ELF-1 (cell line): ENCODE data around the gene P2RX4.
"Not testable (repeated sequence)": the region's sequence is repeated elsewhere in the genome, so short reads cannot be mapped to it uniquely, and the experiment has no call there.

Source experiments
- DNase-seq: peaks from one replicate; pipeline ENCODE4 v3.0.0-alpha.2; 2016; ENCODE audit warnings: low read depth, low spot score

The P2RX4 gene, protein sequence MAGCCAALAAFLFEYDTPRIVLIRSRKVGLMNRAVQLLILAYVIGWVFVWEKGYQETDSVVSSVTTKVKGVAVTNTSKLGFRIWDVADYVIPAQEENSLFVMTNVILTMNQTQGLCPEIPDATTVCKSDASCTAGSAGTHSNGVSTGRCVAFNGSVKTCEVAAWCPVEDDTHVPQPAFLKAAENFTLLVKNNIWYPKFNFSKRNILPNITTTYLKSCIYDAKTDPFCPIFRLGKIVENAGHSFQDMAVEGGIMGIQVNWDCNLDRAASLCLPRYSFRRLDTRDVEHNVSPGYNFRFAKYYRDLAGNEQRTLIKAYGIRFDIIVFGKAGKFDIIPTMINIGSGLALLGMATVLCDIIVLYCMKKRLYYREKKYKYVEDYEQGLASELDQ

GRCh38 chr12:121209624-121210572 lies at the start of gene P2RX4:
TSS of gene P2RX4 (plus strand) at chr12:121210129. CDS start at chr12:121210165, 36 bp downstream.
- peak; percentile 89 for DNase-seq

DNA sequence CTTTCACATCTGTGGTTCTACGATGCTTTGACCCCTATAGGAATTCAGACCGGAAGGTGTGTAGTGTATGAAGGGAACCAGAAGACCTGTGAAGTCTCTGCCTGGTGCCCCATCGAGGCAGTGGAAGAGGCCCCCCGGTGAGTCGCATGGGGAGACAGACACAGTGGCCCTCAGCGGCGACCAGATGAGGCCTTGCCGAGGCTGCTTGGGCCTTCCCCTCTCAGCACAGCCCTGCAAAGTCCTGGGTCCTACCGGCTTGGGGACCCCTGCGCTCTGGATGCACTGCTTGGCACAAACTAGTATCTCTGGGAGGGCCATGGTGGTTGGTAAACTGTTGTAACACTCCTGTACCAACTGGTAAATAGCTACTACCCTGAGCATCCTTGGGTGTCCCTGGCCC lies 47.5 kb upstream of the P2RX4 start:
- DNase-seq: no peak

DNA sequence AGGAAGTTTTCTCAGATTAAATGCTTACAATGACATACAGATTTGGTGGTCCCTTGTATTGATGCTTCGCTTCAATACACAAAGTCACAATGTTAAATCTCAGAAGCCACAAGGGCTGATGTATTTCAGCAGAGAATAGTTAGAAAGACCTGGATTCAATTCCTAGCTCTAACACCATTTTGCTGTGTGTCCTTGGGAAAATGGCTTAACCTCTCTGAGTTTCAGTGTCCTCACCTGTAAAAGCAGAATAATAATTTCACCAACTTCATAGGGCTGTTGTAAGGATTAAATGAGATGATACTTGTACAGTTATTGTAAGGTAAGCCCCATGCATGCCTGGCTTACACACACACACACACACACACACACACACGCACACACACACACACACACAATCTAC lies 46.9 kb upstream of the P2RX4 start:
- no peak for DNase-seq

DNA sequence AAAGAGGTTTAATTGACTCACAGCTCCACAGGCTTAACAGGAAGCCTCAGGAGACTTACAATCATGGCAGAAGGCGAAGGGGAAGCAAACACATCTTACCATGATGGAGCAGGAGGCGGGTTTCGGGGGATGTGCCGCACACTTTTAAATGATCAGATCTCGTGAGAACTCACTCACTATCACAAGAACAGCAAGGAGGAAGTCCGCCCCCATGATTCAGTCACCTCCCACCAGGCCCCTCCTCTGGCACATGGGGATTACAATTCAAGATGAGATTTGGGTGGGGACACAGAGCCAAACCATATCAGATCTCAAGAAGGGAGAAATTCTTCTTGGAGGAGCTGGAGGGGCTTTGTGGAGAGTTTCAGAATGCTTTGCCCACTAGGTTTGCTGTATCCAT lies 45.1 kb upstream of the P2RX4 start:
- DNase-seq: not testable (repeated sequence)

DNA sequence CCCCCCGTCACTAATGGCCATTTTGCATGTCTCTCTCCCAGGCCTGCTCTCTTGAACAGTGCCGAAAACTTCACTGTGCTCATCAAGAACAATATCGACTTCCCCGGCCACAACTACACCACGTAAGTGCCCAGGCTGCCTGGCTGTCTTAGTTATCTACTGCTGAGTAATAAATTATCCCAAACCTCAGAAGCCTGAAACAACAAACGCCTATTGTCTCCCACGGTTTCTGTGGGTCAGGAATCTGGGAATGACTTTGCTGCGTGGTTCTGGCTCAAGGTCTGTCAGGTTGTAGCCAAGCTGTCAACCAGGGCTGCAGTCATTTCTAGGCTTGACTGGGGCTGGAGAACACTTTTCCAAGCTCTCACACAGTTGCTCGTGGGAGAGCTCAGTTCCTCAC lies 44.6 kb upstream of the P2RX4 start:
- DNase-seq: no peak

DNA sequence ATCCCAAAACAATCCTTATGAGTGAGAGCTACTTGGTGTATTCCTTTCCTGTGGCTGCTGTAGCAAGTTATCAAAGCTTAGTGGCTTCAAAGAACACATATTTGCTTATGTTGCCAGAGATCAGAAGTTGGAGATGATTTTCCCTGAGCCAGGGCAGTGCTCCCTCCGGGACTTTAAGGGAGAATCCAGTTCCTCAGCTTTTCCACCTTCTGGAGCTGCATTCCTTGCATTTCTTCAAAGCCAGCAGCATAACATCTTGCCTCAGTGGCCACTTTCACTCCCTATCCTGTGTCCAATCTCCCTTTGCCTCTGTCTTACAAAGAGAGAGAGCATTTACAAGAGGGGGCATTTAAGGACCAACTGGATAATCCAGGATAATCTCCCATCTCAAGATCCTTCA lies 43.6 kb upstream of the P2RX4 start:
- DNase-seq: peak; percentile 78

GRCh38 chr12:121167232-121167820 lies 42.6 kb upstream of the P2RX4 start:
- DNase-seq: peak; percentile 9

DNA sequence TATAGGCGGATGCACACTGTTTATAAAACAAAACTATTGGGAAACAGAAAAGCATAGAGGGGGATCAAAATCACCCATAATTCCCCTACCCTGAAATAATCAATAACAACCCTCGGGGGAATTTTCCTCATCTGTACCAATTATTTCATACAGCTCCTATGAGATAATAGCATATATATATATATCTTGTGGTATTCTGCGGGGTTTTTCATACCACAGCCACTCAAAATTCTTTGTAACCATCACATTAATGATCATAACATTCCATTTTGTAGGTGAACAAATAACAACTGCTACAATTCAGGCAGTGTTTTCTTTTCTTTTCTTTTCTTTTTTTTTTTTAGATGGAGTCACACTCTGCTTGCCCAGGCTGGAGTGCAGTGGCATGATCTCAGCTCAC lies 42.0 kb upstream of the P2RX4 start:
- DNase-seq: no peak

DNA sequence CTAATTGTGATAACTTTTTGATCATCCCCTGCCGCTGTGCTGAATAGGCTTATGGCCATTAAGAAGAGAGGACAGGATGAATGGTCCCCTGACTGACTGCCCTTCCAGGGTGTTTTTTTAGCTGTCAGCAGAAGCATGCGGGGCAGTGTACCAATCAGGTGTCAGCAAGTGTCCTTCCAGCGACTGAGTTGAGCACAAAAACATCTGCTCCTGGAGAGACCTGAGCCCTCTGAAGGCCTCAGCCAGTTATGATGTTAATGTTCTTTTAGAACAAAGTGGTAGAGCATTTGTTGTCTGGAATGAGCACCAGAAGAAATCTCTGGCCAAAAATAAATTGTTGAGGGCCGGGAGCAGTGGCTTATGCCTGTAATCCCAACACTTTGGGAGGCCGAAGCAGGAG lies 39.8 kb upstream of the P2RX4 start:
- DNase-seq: peak; percentile 7

DNA sequence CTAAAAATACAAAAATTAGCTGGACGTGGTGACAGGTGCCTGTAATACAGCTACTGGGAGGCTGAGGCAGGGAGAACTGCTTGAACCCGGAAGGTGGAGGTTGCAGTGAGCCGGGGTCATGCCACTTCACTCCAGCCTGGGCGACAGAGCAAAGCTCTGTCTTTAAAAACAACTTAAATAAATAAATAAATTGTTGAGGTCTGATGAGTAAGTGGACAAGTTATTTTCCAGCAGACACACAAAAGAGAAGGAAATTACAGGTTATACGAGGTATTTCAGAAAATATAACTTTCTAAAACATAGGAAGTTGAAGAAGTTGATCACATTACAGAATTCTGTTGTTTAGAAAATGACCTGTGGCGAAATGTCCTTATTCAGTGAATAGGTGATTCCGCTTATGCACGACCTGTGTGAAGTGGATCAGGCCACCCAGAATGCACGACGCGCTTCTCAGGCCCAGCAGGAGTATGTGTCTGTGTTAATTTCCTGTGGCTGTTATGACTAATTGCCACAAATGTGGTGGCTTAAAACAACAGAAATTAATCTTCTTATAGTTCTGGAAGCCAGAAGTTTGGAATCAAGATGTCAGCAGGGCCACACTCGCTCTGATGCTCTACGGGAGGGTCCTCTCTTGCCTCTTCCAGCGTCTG lies 39.2 kb upstream of the P2RX4 start:
- no peak for DNase-seq

DNA sequence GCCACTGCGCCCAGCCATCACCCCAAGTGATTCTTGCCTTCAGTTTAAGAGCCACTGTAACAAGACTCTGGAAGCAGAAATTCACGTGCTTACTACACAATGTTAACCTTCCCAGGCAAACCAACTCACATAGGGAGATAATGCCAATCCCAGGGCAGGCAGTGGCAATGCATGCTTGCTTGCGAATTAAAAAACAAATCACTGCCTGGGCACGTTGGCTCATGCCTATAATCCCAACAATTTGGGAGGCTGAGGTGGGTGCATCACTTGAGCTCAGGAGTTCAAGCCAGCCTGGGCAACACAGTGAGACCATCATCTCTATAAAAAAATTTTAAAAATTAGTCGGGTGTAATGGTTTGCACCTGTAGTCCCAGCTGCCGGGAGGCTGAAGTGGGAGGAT lies 37.8 kb upstream of the P2RX4 start:
- no peak for DNase-seq

DNA sequence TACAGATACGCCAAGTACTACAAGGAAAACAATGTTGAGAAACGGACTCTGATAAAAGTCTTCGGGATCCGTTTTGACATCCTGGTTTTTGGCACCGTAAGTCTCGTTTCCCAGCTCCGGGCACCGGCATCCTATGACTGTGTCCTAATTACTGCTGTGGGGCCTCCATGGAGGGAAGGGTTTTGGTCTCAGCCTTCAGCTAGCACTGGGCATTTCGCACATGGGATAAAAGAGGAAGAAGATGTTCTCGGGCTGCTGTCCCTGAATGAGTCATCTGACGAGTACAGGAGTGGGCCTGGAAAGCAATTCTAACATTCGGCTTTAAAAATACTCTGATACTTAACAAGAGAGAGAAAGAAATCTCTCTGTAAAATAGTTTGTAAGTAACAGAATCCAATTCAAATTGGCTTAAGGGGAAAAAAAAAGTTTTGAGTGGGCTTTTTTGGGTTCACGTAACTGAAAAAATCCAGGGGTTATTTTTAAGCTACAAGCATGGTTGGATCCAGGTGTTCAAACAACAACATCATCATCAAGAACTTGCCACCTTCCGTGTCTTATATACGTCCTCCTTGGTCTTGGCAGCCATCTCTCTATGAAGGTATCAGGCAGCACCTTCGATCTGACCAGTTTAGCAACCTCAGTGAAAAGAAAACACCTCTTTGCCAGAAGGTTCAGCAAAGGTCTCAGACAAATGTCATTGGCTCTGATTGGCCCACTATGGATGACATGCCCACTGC lies 34.4 kb upstream of the P2RX4 start:
- no peak for DNase-seq

DNA sequence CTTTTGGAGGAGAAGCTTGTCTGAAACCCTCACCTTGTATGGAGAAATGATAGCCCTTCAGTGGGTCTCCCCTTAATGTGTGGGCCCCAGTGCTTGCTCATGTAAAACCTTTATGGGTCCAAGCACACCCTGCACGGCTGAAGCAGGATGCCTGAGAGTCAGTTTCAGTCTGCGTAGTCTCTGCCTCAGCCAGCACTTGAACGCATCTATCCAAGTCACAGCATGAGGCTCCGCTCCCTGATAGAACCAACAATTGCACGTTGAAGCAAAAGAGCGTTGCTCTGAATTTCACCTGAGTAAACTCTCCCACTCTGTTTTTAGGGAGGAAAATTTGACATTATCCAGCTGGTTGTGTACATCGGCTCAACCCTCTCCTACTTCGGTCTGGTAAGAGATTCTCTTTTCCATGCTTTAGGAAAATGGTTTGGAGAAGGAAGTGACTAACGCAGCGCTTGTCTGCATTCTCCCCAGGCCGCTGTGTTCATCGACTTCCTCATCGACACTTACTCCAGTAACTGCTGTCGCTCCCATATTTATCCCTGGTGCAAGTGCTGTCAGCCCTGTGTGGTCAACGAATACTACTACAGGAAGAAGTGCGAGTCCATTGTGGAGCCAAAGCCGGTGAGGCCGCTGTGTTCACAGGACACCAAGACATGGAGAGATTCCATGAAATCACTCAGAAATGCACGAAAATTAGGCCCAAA lies 33.0 kb upstream of the P2RX4 start:
- no peak for DNase-seq

DNA sequence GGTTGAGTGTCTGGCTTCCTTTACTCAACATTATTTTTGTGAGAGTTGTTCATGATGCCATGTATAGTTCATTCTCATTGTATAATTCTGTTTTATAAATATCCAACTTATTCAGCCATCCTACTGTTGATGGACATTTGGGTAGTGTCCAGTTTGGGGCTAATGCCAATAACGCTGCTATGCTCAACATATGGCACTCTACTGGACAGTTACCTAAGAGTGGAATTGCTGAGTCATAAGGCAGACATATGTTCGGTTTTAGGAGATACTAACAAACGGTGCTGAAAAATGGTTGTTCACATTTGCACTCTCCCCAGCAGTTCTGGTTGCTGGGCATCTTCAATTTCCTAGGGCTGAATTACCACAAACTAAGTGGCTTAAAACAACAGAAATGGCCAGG lies 28.7 kb upstream of the P2RX4 start:
- no peak for DNase-seq

GRCh38 chr12:121182222-121182893 lies 27.6 kb upstream of the P2RX4 start:
- no peak for DNase-seq

DNA sequence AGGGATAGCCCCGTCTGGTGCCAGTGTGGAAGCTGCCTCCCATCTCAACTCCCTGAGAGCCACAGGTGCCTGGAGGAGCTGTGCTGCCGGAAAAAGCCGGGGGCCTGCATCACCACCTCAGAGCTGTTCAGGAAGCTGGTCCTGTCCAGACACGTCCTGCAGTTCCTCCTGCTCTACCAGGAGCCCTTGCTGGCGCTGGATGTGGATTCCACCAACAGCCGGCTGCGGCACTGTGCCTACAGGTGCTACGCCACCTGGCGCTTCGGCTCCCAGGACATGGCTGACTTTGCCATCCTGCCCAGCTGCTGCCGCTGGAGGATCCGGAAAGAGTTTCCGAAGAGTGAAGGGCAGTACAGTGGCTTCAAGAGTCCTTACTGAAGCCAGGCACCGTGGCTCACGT lies 25.5 kb upstream of the P2RX4 start:
- DNase-seq: peak; percentile 34

DNA sequence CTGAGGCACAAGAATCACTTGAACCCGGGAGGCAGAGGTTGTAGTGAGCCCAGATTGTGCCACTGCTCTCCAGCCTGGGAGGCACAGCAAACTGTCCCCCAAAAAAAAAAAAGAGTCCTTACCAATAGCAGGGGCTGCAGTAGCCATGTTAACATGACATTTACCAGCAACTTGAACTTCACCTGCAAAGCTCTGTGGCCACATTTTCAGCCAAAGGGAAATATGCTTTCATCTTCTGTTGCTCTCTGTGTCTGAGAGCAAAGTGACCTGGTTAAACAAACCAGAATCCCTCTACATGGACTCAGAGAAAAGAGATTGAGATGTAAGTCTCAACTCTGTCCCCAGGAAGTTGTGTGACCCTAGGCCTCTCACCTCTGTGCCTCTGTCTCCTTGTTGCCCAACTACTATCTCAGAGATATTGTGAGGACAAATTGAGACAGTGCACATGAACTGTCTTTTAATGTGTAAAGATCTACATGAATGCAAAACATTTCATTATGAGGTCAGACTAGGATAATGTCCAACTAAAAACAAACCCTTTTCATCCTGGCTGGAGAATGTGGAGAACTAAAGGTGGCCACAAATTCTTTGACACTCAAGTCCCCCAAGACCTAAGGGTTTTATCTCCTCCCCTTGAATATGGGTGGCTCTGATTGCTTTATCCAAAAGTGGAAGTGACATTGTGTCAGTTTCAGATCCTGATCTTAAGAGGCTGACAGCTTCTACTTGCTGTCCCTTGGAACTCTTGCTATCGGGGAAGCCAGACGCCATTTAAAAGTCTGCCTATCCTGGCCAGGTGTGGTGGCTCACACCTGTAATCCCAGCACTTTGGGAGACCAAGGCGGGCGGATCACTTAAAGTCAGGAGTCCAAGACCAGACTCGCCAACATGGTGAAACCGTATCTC lies 24.7 kb upstream of the P2RX4 start:
- DNase-seq: no peak

GRCh38 chr12:121186826-121187225 lies 23.1 kb upstream of the P2RX4 start:
- no peak for DNase-seq

DNA sequence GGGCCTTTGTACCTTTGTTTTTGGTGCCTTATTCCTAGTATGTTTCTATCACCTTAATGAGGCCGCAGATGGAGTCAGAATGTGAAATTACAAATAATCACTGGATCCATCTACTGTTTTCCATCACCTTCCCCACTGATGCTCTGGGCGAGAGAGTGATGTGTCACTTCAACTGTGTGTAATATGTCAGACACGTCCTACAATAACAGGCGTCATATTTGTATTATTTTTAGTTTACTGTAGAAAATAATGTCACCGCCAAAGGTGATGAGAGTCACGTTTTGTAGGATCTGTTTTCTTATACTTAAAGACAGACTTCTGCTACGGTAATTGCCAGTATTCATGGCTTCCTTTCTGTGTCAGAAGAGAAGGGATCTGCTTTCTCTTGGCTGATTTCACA lies 22.4 kb upstream of the P2RX4 start:
- no peak for DNase-seq
